Inflammatory macrophage (primary cell): ENCODE results near the gene SPATS2.

Experiments
- DNase-seq, 2 donors: peaks; one replicate each; pipeline ENCODE4 v3.0.0-alpha.2; 2020 to 2022

The SPATS2 gene

DNA sequence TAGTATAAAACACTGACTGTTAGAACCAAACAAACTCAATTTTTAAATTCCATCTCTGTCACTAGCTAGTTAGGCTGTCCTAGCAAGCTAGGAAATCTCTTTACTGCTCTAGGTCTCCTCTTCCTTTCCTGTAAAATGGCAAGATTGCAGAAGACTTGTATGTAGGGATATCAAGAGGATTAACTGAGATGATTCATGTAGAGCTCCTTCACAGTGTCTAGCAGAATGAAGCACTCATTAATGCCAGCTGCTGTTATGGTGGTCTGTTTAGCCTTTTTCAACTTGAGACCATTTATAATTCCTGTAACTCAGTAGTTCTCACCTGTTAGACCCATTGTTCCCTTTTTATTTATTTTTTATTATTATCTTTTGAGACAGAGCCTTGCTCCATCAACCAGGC lies 103.7 kb downstream of the SPATS2 start:
- DNase-seq = no peak

DNA sequence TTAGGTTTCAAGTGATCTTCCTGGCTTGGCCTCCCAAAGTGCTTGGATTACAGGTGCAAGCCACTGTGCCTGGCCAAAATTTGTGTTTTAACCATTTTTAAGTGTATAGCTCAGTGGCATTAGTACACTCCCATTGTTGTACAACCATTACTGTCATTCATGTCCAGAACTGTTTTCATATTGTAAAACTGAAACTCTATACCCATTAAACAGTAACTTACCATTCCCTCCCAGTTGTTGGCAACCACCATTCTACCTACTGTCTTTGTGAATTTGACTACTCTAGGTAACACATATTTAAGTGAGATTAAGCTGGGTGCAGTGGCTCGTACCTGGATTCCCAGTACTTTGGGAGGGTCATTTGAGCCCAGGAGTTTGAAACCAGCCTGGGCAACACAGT lies 104.3 kb downstream of the SPATS2 start:
- DNase-seq = no peak

GRCh38 chr12:49476091-49476490 lies 108.8 kb downstream of the SPATS2 start:
- DNase-seq = no peak

DNA sequence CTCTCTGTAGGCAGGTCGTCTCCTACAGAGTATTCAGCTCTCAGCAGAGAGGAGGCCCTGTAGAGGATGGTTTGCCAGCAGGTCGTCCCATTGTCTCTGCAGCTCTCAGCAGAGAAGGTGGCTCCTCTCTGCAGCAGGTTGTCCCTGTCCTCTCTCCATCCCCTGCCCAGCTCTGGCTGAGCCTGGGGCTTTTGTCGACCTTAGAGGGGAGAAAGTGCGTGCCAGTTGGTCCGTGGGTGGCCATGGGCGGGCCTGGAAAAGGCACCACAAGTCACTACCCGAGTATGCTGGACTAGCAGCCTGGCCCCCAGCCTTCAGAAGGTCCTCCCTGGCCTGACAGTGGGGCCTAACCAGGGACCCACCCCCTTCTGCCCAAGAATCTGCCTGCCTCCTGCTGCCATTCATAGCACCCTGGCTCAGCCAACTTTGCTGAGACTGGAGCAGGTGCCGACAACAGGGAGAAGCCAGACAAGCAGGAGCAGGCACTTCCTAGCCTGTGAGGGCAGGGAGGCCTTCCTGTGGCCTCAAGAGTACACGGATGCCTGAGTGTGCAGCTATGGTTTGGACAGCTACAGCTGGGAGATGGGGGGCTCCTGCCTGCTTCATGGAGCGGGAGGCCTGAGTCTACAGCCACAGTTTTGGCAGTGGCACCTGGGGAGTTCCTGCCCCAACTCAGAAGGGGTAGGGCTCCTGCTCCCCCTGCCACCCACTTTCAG lies 111.8 kb downstream of the SPATS2 start:
- no peak for DNase-seq

DNA sequence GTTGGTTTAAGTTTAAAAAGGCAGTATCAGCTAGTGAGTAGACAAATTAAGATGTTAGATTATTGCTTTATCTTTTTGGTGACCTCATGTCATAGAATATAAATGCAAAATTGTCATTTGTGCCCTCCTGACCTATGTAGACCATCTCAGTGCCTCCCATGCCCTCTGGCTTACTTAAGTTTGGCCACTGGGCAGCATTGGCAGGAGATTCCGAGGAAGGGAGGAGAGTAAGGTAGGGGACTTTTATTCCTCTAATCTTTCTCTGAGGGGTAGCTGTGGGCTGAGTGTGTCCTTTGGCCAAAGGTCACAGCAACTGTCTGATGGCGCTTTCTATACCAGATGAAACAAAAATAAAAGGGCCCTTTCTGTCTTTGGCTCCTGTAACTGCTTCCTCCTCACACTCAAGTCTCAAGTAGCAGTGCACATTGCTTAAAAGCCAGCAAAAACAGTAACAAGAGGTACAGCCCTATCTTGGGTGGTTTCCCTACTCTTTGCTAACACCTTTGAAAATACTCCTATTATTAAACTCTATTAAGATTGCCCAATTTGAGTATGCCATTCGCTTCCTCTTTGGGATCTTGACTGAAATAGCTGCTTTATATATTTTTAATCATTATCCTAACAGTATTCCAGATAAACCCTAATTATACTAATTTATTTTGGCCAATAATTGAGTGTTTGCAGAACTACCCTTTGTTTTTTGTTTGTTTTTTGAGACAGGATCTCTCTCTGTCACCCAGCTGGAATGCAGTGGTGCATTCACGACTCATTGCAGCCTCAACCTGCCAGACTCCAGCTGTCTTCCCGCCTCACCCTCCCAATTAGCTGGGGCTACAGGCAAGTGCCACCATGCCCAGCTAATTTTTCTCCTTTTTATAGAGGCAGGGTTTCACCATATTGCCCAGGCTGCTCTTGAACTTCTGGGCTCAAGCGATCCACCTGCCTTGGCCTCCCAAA lies 115.1 kb downstream of the SPATS2 start:
- DNase-seq = peak; percentile 12 to 24

DNA sequence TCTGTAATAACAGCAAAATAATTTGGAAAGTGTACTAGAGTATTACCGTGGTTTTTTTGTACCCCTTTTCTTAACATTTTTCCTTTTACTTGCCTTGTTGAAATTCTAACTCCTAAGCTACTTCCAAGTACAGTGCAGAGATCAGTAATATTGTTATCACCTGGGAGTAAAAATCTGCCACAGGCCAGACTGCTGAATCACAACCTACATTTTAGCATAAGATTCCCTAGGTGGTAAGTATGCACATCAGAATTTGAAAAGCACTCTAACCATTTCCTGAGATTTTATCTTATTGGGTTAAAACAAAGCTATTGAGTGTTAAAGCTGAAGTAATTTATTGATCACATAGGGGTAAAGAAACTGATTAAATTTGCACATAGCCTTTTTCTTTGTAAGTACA lies 116.4 kb downstream of the SPATS2 start:
- no peak for DNase-seq

- DNase-seq = no peak
These were observed 120.3 kb downstream of the SPATS2 start for GRCh38 chr12:49487605-49488004.

GRCh38 chr12:49489154-49489553 lies 121.9 kb downstream of the SPATS2 start:
- no peak for DNase-seq

DNA sequence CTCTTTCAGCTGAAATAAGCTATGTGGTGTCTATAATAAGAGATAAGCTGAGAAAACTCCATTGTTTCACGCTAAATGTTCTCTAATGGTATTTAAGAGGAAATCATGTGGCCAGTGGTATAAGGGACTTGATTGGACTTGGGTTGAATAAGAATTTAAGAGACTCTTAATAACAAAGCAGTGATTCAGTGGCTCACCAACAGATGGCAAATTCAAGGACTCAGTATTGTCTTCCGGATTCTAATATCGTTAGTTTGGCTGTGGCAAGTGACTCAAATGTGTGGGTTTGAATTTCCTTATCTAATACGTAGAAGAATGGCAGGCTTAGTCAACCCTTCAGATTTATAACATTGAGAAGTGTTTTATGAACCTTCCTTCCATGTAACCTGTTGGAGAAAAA lies 122.5 kb downstream of the SPATS2 start:
- DNase-seq = no peak

GRCh38 chr12:49491823-49492222 lies 124.6 kb downstream of the SPATS2 start:
- no peak for DNase-seq

GRCh38 chr12:49493900-49494299 lies 126.6 kb downstream of the SPATS2 start:
- no peak for DNase-seq

DNA sequence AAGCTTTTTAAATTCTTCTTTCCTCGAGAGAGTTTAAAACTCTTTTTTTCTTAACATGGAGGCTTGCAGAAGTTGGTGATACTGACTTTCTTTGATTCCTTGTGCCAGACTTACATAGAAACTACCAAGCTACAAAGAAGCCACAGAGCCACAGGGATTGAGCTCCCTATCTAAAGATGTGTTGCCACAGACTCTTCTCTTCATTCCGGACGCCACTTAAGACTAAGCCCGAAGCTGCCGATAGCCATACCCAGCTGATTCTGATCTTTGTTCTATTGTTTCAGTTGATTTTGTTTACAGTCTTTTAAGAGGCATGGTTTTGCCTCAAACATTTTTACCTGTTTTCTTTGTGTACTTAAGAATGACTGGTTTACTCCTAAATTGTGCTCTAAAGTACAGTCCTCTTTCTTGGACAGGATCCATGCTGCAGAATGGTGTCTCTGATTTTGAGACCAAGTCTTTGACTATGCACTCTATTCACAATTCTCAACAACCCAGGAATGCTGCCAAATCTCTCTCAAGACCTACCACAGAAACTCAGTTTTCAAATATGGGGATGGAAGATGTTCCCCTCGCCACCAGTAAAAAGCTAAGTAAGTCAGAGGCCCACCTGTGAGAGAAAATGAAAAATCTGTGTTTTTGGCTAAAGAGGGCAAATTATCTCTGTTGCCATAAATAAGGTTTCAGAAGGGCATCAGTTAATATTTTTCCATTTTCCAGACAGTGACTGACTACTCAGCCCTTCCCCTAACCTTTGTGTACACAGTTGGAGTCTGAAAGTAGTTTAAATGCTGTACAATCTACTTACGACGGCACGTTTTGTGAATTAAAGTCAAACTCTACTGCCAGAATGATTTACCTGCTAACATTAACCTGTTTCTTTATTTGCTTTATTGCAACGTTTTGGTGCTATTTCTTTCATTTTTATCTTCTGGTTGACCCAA lies 129.4 kb downstream of the SPATS2 start:
- no peak for DNase-seq

DNA sequence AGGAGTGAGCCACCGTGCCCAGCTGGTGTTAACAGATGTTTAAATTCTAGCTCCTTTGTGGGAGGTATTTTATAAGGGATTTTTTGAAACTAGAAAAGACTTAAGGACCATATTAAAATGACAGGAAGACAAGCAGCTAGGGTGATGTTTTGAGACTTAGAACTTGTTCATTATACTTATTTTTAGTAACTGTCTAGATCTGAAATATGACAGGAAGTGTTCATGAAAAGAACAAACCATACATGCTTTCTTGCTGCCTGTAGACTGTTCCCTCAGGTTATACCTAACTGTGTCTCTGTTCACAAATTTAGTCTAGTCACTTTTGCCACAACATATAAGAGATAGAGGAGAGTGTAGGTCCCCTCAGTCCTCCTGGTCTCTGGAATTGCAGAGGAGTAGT lies 134.6 kb downstream of the SPATS2 start:
- DNase-seq = no peak

DNA sequence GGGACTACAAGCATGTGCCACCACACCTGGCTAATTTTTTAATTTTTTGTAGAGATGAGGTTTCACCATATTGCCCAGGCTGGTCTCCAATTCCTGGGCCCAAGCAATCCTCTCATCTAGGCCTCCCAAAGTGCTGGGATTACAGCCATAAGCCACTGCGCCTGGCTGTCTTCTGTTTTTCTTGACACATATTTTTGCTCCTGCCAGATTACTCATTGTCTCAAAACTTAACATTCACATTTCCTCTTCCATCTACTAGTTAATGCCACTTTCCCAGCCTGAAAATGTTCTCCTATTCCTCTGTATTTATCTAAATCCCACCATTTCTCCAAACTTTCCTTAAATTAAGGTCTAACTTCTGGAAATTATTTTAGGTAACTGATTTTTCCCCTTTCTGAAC lies 135.3 kb downstream of the SPATS2 start:
- DNase-seq = no peak

DNA sequence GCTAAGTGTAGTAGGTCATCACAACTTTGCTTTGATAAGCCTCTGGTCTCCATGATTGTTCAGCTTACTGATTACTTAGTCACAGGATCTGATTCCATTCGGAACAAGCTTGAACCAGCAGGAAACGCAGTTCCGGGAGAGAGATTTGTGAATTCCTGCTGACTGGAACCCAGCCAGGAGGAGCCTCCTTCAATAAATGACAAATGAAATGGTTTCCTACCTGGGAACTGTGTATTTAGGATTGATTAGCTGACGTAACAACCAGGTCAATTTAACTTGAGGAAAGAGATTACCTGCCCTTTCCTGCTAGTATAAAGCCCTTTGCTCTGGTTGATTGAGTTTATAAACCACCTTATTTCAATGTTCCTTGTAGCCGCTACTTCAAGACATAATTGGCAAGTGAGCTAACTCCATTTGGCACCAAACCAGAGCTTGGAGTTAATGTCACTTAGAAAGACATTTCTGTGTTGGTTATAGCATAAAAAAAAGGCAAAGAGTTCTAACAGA lies 136.5 kb downstream of the SPATS2 start:
- no peak for DNase-seq

DNA sequence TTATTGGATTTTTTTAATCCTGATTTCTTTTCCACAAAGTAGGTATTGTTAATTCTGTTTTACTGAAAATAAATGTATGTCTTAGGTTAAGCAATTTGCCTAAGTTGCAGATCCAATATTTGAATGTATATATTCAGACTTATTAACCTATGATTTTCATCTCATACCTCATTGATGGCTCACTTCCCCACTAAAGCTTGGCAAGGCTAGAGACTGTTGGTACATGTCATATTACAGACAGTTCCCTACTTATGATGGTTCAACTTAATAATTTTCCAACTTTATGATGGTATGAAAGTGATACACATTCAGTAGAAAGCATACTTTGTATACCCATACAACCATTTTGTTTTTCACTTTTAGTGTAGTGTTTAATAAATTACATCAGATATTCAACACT lies 138.4 kb downstream of the SPATS2 start:
- DNase-seq = no peak

DNA sequence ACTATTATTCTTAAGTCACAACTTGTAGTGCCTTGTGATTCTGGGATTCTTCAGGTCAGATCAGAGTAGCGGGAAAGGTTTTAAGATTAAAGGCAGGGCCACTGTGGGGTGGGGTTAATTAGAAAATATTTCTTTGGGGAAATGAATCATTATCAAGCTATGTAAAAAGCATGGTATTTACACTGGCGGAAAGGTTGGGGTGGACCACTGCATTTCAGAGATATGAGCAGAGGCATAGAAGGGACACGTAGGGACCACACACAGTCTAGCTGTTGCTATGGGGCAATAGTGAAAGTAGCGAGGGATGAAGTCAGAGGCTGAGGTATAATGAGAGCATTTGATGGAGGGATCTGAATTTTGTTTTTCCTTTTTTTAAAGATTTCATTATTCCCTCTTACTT lies 139.9 kb downstream of the SPATS2 start:
- DNase-seq = no peak

- DNase-seq = peak; percentile 29 to 81
These were observed 142.4 kb downstream of the SPATS2 start for GRCh38 chr12:49509681-49510080.

DNA sequence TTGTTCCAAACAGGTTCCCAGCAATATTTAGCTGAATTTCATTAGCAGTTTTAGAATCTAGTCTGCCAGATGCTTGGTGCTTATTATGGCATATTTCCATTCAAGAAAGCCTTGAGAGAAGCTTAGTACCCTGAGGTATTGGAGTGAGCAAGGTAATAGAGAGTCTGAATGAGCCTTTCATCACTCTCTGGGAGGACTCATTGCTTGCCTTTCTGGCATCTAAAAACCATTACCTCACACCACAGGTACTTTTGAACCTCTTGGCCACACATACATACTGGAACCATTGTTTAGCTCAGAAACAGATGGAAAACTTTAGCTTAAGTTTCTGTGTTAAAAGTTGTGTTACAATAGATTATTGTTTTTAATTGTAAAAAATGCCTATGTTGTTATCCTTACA lies 144.1 kb downstream of the SPATS2 start:
- no peak for DNase-seq

- DNase-seq = no peak
These were observed 145.3 kb downstream of the SPATS2 start for GRCh38 chr12:49512546-49512945.

DNA sequence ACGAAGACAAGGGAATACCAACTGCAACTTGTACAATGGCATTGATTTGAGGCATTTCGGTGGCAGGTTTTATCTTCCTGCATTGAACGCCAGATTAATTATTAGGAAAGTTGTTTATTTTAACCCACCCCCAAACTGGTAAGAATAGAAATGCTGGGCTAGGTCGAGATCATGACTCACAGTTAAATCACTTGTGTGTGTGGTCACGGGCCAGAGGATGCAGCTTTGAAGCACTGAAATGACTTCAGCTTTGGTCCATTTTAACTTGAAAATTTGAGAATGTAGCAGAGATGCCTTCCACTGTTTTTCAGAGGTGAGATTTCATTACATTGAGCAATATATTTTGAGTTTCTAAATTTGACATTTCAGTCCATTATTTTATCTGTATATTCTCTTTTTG lies 148.0 kb downstream of the SPATS2 start:
- no peak for DNase-seq

- no peak for DNase-seq
These were observed 151.8 kb downstream of the SPATS2 start for GRCh38 chr12:49518914-49519573.
